NCI-H2081 (cell line): ENCODE measurements around the gene EEF1AKMT4.
"Not testable (repeated sequence)": the region's sequence is repeated elsewhere in the genome, so short reads cannot be mapped to it uniquely, and the experiment has no call there.

Source experiments
- DNase-seq, 2 experiments: peaks; one replicate each; lab custom pipeline; 2025; lab: John Stamatoyannopoulos, UW

Gene EEF1AKMT4

GRCh38 chr3:184259878-184260723 is 10.6 kb downstream of the EEF1AKMT4 start:
- peak; percentile 30 to 44 for DNase-seq

- DNase-seq, result peak in 1 of 2 experiments; percentile 39
These were observed 11.3 kb downstream of the EEF1AKMT4 start for GRCh38 chr3:184260724-184261269.

GRCh38 chr3:184261270-184261853 is 11.9 kb downstream of the EEF1AKMT4 start, which contains the start of gene CAMK2N2:
Gene CAMK2N2 (minus strand): TSS chr3:184261553. CDS start chr3:184261285, 268 bp downstream.
- DNase-seq, result peak; percentile 96 to 97

GRCh38 chr3:184261854-184262763 is 12.6 kb downstream of the EEF1AKMT4 start:
- peak; percentile 87 to 91 for DNase-seq

- DNase-seq, result no peak
These were observed 13.3 kb downstream of the EEF1AKMT4 start for GRCh38 chr3:184262764-184263179.

GRCh38 chr3:184267249-184267648 is 17.8 kb downstream of the EEF1AKMT4 start:
- not testable (repeated sequence) for DNase-seq

GRCh38 chr3:184272269-184272668 is 22.8 kb downstream of the EEF1AKMT4 start:
- no peak for DNase-seq

- no peak for DNase-seq
These were observed 25.9 kb downstream of the EEF1AKMT4 start for GRCh38 chr3:184275381-184275701.

GRCh38 chr3:184275961-184276910 is 26.8 kb downstream of the EEF1AKMT4 start, which contains the start of gene ECE2:
Gene ECE2 (plus strand): TSS chr3:184276022. CDS start chr3:184276154, 132 bp downstream.
- no peak for DNase-seq

GRCh38 chr3:184277366-184277765 is 27.9 kb downstream of the EEF1AKMT4 start:
- no peak for DNase-seq

- DNase-seq, result no peak
These were observed 33.5 kb downstream of the EEF1AKMT4 start for GRCh38 chr3:184282941-184283340.

- no peak for DNase-seq
These were observed 34.2 kb downstream of the EEF1AKMT4 start for GRCh38 chr3:184283681-184284080.

- peak; percentile 88 to 91 for DNase-seq
These were observed 35.2 kb downstream of the EEF1AKMT4 start for GRCh38 chr3:184284696-184285095.

GRCh38 chr3:184289426-184289938 is 40.0 kb downstream of the EEF1AKMT4 start:
- peak; percentile 67 to 75 for DNase-seq

GRCh38 chr3:184290331-184290730 is 40.9 kb downstream of the EEF1AKMT4 start:
- no peak for DNase-seq

- DNase-seq, result no peak
These were observed 41.7 kb downstream of the EEF1AKMT4 start for GRCh38 chr3:184291044-184291737.

- DNase-seq, result no peak
These were observed 42.4 kb downstream of the EEF1AKMT4 start for GRCh38 chr3:184291738-184292445.

GRCh38 chr3:184295771-184296170 is 46.3 kb downstream of the EEF1AKMT4 start:
- DNase-seq, result peak in 1 of 2 experiments; percentile 32

- no peak for DNase-seq
These were observed 47.1 kb downstream of the EEF1AKMT4 start for GRCh38 chr3:184296616-184297015.
